Fibroblast of pulmonary artery (primary cell): Measurements from ENCODE around the gene EEPD1.
A peak's percentile ranks its signal among the peaks of the same experiment; 100 is the strongest.

ENCODE experiments used
- DNase-seq: peaks from one replicate; pipeline ENCODE4 v3.0.0-alpha.2; 2010; ENCODE audit warnings: low read depth
- H3K4me3 ChIP-seq: replicated peaks from 2 replicates; pipeline ENCODE4 v1.5.1; 2011; ENCODE audit warnings: low read depth, mild to moderate bottlenecking, control low read depth, low read length, moderate library complexity
- TF ChIP-seq, protein P1 (sequence below): IDR thresholded peaks from 2 replicates; pipeline ENCODE4 v1.5.1; 2011; ENCODE audit warnings: mild to moderate bottlenecking, control low read depth, low read length, inconsistent platforms; ENCODE audit errors: missing control alignments

The EEPD1 gene

DNA sequence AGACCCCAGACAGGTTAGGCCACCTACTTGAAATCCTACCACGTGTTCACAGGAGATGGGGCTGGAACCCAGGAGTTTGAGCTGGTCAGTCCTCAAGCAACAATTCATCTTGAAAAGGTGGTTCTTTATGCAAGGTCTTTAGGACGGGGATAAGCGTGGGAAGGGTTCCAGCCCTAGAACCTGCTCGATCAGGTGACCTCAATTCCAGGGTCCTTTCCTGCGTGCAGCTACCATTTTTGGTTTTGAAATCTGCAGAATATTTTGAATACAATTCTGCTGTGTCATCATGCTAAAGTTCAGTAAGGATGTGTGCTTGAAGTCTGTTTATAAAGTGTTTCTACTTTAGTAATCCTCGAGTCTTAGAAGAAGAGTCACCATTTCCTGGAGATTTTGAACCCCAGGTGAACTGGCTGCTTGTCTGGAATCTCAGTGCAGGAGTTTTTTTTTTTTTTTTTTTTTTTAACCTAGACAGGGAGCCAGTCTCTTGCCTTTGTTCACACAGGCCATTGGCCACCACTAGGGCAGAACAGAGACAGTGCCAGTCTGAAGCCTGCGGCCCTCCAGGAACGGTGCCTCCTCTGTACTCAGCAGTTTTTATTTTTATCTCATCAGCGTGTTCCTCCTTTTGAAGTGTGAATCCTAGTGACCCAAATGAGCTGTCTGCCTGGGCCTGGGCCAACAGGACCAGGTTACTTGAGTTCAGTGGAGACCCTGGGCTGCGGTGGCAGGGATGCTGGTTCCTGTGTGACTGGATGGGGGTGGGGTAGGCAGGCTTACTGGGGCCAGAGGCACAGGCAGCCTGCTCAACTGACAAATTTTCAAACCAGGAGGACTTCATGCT, 54.6 kb downstream of the EEPD1 start:
- TF ChIP-seq, protein P1, sequence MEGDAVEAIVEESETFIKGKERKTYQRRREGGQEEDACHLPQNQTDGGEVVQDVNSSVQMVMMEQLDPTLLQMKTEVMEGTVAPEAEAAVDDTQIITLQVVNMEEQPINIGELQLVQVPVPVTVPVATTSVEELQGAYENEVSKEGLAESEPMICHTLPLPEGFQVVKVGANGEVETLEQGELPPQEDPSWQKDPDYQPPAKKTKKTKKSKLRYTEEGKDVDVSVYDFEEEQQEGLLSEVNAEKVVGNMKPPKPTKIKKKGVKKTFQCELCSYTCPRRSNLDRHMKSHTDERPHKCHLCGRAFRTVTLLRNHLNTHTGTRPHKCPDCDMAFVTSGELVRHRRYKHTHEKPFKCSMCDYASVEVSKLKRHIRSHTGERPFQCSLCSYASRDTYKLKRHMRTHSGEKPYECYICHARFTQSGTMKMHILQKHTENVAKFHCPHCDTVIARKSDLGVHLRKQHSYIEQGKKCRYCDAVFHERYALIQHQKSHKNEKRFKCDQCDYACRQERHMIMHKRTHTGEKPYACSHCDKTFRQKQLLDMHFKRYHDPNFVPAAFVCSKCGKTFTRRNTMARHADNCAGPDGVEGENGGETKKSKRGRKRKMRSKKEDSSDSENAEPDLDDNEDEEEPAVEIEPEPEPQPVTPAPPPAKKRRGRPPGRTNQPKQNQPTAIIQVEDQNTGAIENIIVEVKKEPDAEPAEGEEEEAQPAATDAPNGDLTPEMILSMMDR: no peak
- peak; percentile 63 for DNase-seq
- no peak overlapping the region for H3K4me3 ChIP-seq

DNA sequence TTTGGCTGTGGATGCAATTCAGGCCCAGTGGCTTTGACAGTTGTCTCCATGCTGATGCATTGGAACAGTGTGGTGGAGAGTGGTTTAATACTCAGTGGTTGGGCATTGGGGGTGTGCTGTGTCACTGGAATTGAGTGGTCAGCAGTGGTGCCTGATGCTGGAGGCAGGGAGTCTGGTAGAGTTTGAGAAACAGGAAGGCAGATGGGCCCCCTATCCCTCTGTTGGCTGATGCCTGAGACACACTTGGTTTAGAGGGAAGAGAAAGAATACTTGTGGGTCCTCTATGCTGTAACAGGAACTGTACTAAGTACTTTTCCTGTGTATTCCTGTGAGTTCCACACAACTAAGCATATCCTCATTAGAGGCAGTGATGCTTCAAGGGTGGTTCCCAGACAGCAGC, 55.4 kb downstream of the EEPD1 start:
- DNase-seq: no peak
- TF ChIP-seq, protein P1: no peak
- no peak overlapping the region for H3K4me3 ChIP-seq

DNA sequence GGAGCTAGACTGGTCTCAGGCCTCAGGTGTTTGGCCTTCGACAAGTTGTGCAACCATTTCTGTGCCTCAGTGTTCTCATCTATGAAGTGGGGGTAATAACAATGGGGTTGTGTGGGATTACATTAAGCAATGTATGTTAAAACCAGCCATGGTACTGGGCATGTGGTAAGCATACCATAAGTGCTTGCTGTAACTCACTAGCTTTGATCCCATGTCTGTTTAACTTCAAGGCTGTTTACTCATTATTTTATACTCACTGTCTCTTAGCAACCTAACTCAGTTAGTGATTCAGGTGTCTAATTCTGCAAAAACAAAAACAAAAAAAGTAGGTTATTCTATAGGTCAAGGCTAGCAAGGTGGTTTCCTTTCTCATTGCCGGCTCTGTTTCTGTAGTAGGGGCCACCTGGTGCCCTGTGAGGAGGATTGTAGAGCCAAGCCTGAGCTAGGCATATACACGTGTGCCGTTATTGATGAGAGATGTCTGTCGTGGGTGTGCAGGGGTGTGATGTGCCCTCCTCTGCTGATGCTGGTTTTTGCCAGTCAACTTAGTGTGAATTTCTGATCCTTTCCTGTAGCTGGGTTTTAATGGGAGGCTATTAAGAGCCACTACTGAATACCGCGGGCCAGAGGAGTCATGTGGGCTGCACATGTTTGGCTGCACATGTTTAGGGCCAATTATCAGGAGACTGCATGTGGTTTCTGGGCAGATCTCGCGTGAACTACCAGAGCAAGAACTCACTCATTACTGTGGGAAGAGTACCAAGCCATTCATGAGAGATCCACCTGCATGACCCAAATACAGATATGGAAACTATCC, 56.2 kb downstream of the EEPD1 start:
- peak; percentile 8 for DNase-seq
- TF ChIP-seq, protein P1: no peak
- H3K4me3 ChIP-seq: no peak overlapping the region

DNA sequence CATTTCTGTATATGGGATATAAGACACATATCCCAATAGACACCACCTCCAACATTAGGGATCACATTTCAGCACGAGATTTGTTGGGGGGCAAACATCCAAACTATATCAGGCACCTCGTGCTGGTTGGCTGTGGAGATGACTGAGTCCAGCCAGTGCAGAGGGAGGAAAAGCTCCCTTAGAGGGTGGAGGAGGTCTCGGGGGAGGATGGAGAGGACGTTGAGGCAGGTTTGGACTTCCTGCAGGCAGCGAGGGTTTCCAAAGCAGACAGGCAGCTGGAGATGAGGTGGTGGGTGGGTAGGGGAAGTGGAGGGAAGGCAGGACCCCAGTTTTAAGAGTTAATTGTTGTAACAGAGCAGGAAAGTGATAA, 56.7 kb downstream of the EEPD1 start:
- H3K4me3 ChIP-seq: no peak overlapping the region
- no peak for DNase-seq
- TF ChIP-seq, protein P1: no peak

DNA sequence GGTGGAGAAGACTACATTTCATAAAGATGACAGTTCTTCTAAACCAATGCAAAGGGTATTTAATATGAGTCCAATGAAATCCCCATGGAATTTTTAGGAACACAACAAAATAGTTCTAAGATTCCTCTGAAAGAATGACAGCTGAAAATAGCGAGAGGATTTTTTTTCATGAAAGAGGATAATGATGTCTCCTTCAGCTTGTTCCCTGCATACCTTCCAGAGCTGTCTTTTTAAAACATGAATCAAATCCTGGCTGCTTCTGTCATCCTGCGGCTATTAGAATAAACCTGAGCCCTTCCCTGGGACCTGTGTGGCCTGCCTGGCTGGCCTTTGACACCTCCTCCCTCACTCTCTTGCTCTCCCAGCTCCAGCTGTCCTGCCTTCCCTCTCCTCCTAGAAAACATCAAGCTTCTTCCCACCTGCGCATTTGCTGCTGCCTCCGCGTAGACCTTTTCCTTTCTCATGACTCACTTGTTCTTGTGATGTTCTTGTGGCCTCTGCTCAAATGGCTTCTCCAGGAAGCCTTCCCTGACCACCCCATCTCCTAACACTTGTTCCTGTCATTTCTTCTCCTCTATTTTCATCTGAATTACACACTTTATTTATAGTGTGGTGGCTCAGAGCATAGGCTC, 57.4 kb downstream of the EEPD1 start:
- TF ChIP-seq, protein P1: no peak
- no peak for DNase-seq
- no peak overlapping the region for H3K4me3 ChIP-seq

DNA sequence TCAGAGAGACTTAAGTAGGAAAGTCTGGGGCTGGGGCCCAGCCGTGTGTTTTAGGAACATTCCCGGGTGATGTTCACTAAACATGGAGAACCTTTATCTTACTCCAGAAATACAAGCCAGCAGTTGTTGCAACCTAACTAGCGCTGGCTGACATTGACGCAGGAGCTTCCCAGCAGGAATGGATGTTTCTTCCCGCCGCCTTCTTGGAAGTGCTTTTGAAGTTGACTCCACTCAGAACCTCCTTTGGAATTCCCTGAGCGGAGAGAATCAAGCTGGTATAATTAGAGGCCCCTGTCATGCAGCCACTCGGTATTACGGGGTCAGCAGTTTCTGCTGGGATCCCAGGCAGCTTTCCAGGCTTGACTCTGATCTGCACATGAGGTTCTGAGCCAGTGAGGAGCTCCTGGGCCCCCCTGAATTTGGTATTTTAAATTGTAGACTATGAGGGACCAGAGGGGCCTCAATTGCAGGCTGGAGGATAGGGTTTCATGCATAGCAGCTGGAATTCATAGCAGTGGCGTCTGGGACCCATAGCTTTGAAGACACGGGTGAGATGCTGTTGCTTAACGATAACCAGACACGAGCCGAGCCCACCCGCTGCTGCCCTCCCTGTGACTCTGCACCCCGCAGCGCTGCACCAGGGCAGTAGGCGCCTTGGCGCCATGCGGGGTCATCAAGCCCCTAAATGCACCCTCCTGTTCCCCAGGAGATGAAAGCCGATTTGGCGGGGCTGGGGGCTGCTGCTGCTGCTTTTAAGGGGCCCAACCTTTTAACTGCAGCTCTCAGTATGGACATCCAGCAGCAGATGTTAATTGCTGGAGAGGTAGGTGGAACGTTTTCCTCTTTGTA, 61.8 kb downstream of the EEPD1 start:
- DNase-seq: peak; percentile 13
- H3K4me3 ChIP-seq: no peak overlapping the region
- TF ChIP-seq, protein P1: no peak
